KBM-7 (cell line): ENCODE results near the gene DNAJA4.
A peak's percentile ranks its signal among the peaks of the same experiment; 100 is the strongest.
"Not testable (repeated sequence)": the region's sequence is repeated elsewhere in the genome, so short reads cannot be mapped to it uniquely, and the experiment has no call there.

ENCODE experiments used
- DNase-seq: peaks from one replicate; pipeline ENCODE4 v3.0.0-alpha.2; 2015
- in situ Hi-C: fragments of 300-500 bp; cut with MboI; formaldehyde crosslinking; loops from 2 replicates; pipeline ENCODE4 v1.14.3; 2020; ENCODE audit warnings: low sequenced_read_pairs, low pct_unique_long_range_greater_than_20kb, mixed read lengths

The DNAJA4 gene

GRCh38 chr15:78242128-78242527 lies 22.2 kb upstream of the DNAJA4 start:
- DNase-seq: peak; percentile 73
- in situ Hi-C loops: loop anchor here (25.0 kb wide), 2 partner anchors 95 to 280 kb away; partner anchors contain the start of gene CRABP1

- in situ Hi-C loops: loop anchor here (25.0 kb wide), 2 partner anchors 94 to 281 kb away; partner anchors contain the start of gene CRABP1
- DNase-seq: no peak
Observed at GRCh38 chr15:78243058-78243457, 21.3 kb upstream of the DNAJA4 start.

DNA sequence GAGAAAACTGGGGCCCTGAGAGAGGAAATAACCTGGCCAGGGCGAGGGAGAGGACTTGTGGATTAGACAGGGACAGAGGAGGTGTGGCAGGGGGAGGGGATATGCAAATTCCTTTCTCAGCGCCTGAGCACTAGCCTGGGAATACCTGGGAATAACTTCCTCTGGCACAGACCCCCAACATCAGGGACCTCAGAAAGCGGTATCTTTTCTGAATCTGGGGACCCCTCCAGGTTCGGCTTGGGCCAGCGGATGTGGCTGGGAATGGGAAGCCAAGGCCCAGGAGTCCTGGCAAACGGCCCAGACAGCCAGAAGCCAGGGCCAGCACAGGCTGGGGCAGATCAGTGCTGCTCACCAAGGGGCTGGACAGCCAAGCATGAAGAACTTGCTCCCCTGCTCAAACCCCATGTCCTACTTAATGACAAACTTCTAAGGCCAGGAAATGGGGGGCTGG lies 20.8 kb upstream of the DNAJA4 start:
- no peak for DNase-seq
- in situ Hi-C loops: loop anchor here (25.0 kb wide), 2 partner anchors 94 to 281 kb away; partner anchors contain the start of gene CRABP1

DNA sequence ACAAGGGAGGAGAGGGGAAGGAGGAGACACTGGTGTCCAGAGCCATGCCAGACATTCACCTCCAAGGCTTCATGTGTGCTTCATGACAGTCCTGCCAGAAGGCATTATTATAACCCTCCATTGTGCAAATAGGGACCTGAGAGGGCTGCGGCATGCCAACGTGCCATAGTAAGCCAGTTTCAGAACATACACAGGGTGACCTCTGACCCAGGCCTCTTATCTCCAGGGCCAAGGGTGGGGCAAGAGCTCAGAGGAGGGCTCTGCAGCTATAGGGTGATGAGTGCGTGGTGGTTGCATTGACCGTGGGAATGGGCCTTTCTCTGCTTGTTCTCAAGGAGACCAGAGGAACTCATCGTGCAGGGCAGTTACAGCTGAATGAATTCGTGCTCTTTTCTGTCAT lies 20.3 kb upstream of the DNAJA4 start:
- in situ Hi-C loops: loop anchor here (25.0 kb wide), 2 partner anchors 93 to 282 kb away; partner anchors contain the start of gene CRABP1
- DNase-seq: no peak

- in situ Hi-C loops: loop anchor here (25.0 kb wide), 2 partner anchors 92 to 283 kb away; partner anchors contain the start of gene CRABP1
- peak; percentile 27 for DNase-seq
Observed at GRCh38 chr15:78244893-78245292, 19.5 kb upstream of the DNAJA4 start.

- DNase-seq: not testable (repeated sequence)
- in situ Hi-C loops: loop anchor here (25.0 kb wide), 2 partner anchors 92 to 283 kb away; partner anchors contain the start of gene CRABP1
Observed at GRCh38 chr15:78245392-78245791, 19.0 kb upstream of the DNAJA4 start.

GRCh38 chr15:78245976-78246620 lies 18.3 kb upstream of the DNAJA4 start:
- DNase-seq: not testable (repeated sequence)
- in situ Hi-C loops: loop anchor here (25.0 kb wide), 2 partner anchors 91 to 284 kb away; partner anchors contain the start of gene CRABP1

GRCh38 chr15:78247911-78248310 lies 16.5 kb upstream of the DNAJA4 start:
- in situ Hi-C loops: loop anchor here (25.0 kb wide), 2 partner anchors 89 to 286 kb away; partner anchors contain the start of gene CRABP1
- no peak for DNase-seq

DNA sequence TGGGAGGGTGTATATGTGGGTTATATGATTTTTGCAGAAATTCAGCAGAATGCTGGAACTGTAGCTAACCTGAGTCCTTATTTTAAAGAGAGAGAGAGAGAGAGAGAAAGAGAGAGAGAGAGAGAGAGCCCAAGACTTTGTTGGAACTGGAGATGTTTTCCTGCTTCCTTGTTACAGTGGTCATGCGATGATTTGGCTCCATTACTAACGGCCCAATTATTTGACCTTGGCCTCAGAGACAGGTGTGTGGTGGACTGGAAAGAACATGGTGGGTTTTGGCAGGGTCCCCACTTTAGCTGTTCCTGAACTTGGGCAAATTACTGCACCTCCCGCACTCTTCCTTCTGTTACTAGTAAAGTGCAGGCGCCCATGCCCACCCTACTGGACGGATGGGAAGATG lies 15.2 kb upstream of the DNAJA4 start:
- no peak for DNase-seq

DNA sequence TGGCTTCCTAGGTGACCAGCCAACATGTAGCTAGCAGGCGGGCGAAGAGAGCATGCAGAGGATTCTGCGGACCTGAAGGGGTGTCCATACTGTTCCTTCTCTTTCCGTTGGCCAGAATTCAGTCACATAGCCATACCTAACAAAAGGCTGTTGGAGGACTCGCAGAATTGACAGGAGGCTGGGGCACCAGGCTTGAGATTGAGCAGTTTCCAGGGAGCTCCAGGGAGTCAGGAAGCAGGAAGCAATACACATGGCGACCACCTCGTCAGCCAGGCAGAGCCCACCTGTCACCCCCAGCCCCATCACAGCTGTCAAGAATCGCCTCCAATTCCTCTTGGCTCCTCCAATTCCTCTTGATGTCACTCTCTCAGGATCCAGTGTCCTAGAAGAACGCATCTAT lies 13.2 kb upstream of the DNAJA4 start:
- no peak for DNase-seq
- in situ Hi-C loops: no loop called here

More for the DNA sequence above, 15.2 kb upstream of the DNAJA4 start:
- in situ Hi-C loops: loop anchor here (25.0 kb wide), 2 partner anchors 88 to 287 kb away; partner anchors contain the start of gene CRABP1

DNA sequence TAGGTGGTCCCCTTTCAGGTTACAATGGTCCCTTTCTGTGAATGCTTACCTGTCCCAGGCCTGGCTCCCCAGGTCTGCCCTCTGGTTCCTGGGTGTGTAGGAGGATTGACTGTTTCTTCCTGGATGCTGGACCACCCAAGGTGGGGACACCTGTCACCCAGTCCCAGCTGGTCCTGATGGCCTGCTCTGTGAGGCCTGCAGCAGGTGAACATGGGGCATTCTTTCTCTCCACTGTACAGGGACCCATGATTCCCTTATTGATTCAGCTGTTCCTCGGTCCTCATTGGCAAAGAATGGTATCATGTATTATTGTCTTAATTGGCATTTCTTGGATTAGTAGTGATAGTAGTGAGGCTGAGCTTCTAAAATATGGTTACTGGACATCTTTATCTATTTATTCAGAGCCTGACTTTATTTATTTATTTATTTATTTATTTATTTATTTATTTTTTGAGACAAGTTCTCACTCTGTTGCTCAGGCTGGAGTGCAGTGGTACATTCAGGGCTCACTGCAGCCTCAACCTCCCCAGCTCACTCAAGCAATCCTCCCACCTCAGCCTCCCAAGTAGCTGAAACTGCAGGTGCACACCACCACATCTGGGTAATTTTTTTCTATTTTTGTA lies 8.8 kb upstream of the DNAJA4 start:
- DNase-seq: no peak
- in situ Hi-C loops: no loop called here

DNA sequence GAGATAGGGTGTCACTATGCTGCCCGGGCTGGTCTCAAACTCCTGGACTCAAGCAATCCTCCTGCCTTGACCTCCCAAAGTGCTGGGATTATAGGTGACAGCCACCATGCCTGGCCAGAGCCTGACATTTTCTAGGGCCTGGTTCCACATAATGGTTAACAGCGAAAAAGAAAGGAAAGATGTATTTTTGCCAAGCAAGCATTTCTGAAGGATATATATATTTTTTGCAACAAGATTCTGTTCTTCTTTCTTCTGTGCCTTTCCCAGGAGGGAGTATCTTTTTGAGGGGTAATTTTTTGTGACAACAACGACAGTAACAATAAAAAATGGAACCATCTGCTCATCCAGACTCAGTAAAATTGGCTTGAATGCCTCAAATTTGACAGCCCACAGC lies 8.3 kb upstream of the DNAJA4 start:
- in situ Hi-C loops: no loop called here
- no peak for DNase-seq

DNA sequence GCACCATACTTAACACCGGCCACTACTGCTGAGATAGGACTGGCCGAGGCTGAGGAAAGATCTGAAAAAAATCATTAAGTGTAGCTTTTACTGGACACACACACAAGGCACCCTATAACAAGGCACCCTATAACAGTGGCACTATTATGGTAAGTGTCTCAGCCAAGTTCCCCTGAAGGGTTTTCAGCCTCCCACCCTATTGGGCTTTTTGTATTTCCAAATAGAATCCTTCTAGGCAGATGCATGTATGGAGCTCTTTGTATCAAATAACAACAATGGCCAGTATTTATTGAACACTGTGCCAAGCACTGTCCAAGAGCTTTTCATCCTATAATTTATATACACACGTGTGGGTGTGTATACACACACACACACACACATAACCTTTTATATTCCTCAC lies 6.7 kb upstream of the DNAJA4 start:
- in situ Hi-C loops: no loop called here
- DNase-seq: no peak

DNA sequence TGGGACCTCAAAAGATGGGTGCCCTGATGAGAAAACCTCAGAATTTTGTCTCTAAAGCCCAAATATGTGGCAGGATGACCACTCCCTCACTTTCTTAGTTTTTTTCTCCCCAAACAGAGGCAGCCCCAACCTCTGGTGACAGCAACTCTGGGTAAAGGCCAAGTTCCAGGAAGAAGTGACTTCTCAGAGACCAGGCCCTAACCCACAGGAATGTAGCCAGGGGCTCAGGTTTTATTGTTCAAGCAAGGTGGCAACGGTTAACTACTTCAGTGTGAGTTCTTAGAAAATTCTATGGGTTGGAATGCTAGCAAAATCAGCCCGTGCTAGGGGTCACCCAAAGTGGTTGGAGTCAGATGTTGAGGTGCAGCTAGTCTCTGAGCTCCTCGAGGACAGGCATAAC lies 5.1 kb upstream of the DNAJA4 start:
- no peak for DNase-seq
- in situ Hi-C loops: no loop called here

DNA sequence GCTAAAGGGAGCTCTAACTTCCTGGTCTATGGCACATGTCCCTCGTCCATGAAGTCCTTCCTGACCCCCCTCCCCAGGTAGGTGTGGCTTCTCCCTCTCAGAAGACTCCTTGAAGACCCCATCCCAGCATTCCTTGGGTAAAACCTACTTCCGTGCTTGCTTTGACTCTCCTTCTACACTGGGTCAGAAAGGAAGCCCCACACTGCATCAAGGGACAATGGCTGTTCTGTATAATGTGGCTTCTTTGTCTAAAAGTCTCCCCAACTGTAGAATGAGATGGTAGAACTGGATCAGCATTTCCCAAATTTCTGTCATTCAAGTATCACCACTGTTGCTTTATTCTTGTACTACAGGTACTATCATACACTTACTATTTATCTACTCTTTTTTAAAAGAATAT lies 3.9 kb upstream of the DNAJA4 start:
- no peak for DNase-seq
- in situ Hi-C loops: no loop called here

DNA sequence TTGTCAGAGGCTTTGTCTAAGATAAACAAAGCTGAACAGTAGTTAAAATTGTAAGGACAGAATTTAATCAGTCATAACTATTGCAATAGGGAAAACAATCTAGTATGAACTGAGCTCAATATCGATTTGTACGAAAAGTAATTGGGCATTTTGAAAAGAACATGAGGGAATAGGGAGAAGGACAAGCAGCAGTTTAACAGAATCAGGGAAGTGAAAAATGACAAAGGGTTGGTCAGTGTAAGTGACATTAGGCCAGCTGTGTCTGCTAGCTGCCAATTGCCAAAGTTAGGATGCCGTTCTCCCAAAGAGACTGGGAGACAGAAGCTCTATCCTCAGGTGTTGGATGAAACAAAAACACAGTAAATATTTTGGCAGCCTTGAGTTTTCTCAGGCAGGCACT lies 3.3 kb upstream of the DNAJA4 start:
- in situ Hi-C loops: no loop called here

GRCh38 chr15:78263351-78263781 lies 996 bp upstream of the DNAJA4 start:
- in situ Hi-C loops: no loop called here

More for the DNA sequence above, 3.3 kb upstream of the DNAJA4 start:
- DNase-seq: no peak

DNA sequence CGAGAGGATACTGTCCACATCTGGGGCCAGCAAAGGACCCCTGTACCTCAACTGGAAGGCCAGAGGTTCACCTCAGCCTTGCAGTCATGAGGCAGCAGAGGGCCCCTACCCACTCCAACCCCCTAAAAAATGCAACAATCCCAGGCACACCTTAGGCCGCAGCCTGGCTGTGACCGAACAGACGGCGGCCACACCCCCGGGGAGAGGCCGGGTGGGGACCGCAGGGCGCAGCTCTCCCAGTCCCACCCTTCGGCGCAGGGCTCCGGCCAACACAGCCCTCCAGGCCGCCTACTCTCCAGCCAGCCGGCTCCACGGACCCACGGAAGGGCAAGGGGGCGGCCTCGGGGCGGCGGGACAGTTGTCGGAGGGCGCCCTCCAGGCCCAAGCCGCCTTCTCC lies 457 bp upstream of the DNAJA4 start:
- in situ Hi-C loops: no loop called here
- DNase-seq: no peak

More at GRCh38 chr15:78263351-78263781, 996 bp upstream of the DNAJA4 start:
- DNase-seq: no peak

DNA sequence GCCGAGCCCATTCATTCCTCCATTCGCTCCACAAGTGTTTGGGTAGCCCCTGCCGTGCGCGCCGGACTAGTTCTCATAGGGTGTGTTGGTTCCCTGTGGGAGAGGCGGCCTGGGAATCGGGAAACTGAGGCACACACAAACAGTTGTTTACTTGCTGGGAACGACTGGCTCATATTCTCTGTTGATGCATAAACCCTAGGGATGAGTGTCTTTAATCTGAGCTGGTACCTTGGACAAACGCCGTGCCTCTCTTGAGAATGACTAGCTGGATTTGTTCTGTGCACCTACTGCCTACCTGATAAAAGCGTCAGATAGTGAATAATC lies 737 bp downstream of the DNAJA4 start:
- no peak for DNase-seq

DNA sequence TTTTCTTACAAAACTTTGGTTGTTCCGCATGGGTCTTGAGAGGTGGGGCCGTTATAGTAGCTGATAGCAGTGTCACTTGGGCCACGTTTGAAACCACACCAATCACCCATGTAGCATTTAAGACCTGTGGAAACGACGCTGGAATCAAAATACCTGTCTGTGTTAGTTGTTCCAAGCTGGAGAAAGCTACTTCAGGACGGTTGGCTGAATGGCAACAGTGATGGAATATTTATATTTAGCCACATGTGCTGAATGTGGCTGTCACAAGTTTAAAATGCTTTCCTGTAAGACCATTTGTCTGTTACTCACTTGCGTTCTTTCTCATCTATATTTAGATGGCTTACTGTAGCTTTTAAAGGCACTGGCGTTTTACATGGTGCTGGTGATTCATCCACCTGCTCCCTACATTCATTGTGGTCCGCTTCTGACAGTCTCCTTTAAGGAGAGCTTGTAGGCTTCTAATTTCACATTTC lies 1.4 kb downstream of the DNAJA4 start:
- in situ Hi-C loops: no loop called here
- no peak for DNase-seq

More for the DNA sequence above, 737 bp downstream of the DNAJA4 start:
- in situ Hi-C loops: no loop called here
